Activated naive CD4-positive, alpha-beta T cell treated with anti-CD3 and anti-CD28 coated beads, Interleukin-2, amount 50 U/mL, for 16 hours (primary cell): ENCODE measurements around the gene CAB39.
A peak's percentile ranks its signal among the peaks of the same experiment; 100 is the strongest.

Experiments
- DNase-seq: peaks from one replicate; pipeline ENCODE4 v3.0.0-alpha.2; 2020

The CAB39 gene

GRCh38 chr2:230788554-230789175 is 76.0 kb downstream of the CAB39 start:
- DNase-seq: no peak

- DNase-seq: no peak
Observed at GRCh38 chr2:230790981-230791380, 78.3 kb downstream of the CAB39 start.

- DNase-seq: peak; percentile 61
Observed at GRCh38 chr2:230793572-230794359, 81.1 kb downstream of the CAB39 start.

GRCh38 chr2:230794497-230794896 is 81.9 kb downstream of the CAB39 start:
- peak; percentile 40 for DNase-seq

- no peak for DNase-seq
Observed at GRCh38 chr2:230795856-230796255, 83.2 kb downstream of the CAB39 start.

- DNase-seq: no peak
Observed at GRCh38 chr2:230796280-230796862, 83.7 kb downstream of the CAB39 start.

GRCh38 chr2:230797515-230798495 is 85.2 kb downstream of the CAB39 start:
- no peak for DNase-seq

GRCh38 chr2:230798769-230799399 is 86.2 kb downstream of the CAB39 start:
- DNase-seq: peak; percentile 28

- no peak for DNase-seq
Observed at GRCh38 chr2:230805353-230806017, 92.8 kb downstream of the CAB39 start.

GRCh38 chr2:230807729-230808128 is 95.1 kb downstream of the CAB39 start:
- no peak for DNase-seq

GRCh38 chr2:230809015-230809414 is 96.4 kb downstream of the CAB39 start:
- no peak for DNase-seq

GRCh38 chr2:230809677-230810251 is 97.1 kb downstream of the CAB39 start:
- DNase-seq: no peak

- DNase-seq: no peak
Observed at GRCh38 chr2:230811508-230811907, 98.9 kb downstream of the CAB39 start.

- no peak for DNase-seq
Observed at GRCh38 chr2:230812033-230812432, 99.4 kb downstream of the CAB39 start.

GRCh38 chr2:230814616-230815015 is 102.0 kb downstream of the CAB39 start:
- no peak for DNase-seq

- no peak for DNase-seq
Observed at GRCh38 chr2:230815088-230815487, 102.4 kb downstream of the CAB39 start.

- no peak for DNase-seq
Observed at GRCh38 chr2:230816735-230817134, 104.1 kb downstream of the CAB39 start.

GRCh38 chr2:230819433-230819832 is 106.8 kb downstream of the CAB39 start:
- DNase-seq: no peak

GRCh38 chr2:230821261-230821990 is 108.8 kb downstream of the CAB39 start:
- no peak for DNase-seq

GRCh38 chr2:230821991-230822520 is 109.4 kb downstream of the CAB39 start:
- DNase-seq: no peak
